ENCODE data around the gene GHR. TPM values are rescaled to one million over a fixed set of nuclear protein-coding genes. Genes with fewer than 3 reads are reported as not detected.

Gene GHR
- total RNA-seq, 1 experiment from 2014 or later = 0.28 TPM

GRCh38 chr5:42426016-42426415 is 2.8 kb downstream of the GHR start:
- Histone ChIP-seq H3K27me3 (ENCODE audit: control insufficient read depth, insufficient read depth, low read length) (peaks cover 17% of the 10 kb centered on the region), H3K36me3 (replicated peaks; ENCODE audit: control insufficient read depth, insufficient read depth, low read length) (no peaks in the 10 kb centered on the region), H3K4me3 (ENCODE audit: insufficient read depth, low read depth, low read length) (no peak overlapping the region)
- no peak for DNase-seq

GRCh38 chr5:42429694-42430093 is 6.5 kb downstream of the GHR start:
- H3K36me3 ChIP-seq (replicated peaks; ENCODE audit: control insufficient read depth, insufficient read depth, low read length) = no peaks in the 10 kb centered on the region
- no peak for DNase-seq
- H3K4me3 ChIP-seq (ENCODE audit: insufficient read depth, low read depth, low read length) = no peak overlapping the region
- peaks cover 11% of the 10 kb centered on the region for H3K27me3 ChIP-seq (ENCODE audit: control insufficient read depth, insufficient read depth, low read length)

- Histone ChIP-seq H3K27me3 (ENCODE audit: control insufficient read depth, insufficient read depth, low read length) (no peaks in the 10 kb centered on the region), H3K36me3 (replicated peaks; ENCODE audit: control insufficient read depth, insufficient read depth, low read length) (no peaks in the 10 kb centered on the region), H3K4me3 (ENCODE audit: insufficient read depth, low read depth, low read length) (no peak overlapping the region)
- DNase-seq = no peak
These were observed 10.9 kb downstream of the GHR start for GRCh38 chr5:42434047-42434724.

GRCh38 chr5:42436051-42436450 is 12.8 kb downstream of the GHR start:
- H3K27me3 ChIP-seq (ENCODE audit: control insufficient read depth, insufficient read depth, low read length) = no peaks in the 10 kb centered on the region
- H3K4me3 ChIP-seq (ENCODE audit: insufficient read depth, low read depth, low read length) = no peak overlapping the region

GRCh38 chr5:42454216-42454995 is 31.2 kb downstream of the GHR start:
- H3K36me3 ChIP-seq (replicated peaks; ENCODE audit: control insufficient read depth, insufficient read depth, low read length) = no peaks in the 10 kb centered on the region
- H3K4me3 ChIP-seq (ENCODE audit: insufficient read depth, low read depth, low read length) = no peak overlapping the region
- no peaks in the 10 kb centered on the region for H3K27me3 ChIP-seq (ENCODE audit: control insufficient read depth, insufficient read depth, low read length)
- DNase-seq = no peak

More at GRCh38 chr5:42436051-42436450, 12.8 kb downstream of the GHR start:
- no peaks in the 10 kb centered on the region for H3K36me3 ChIP-seq (replicated peaks; ENCODE audit: control insufficient read depth, insufficient read depth, low read length)
- no peak for DNase-seq

- H3K27me3 ChIP-seq (ENCODE audit: control insufficient read depth, insufficient read depth, low read length) = no peaks in the 10 kb centered on the region
- no peak for DNase-seq
- no peak overlapping the region for H3K4me3 ChIP-seq (ENCODE audit: insufficient read depth, low read depth, low read length)
- no peaks in the 10 kb centered on the region for H3K36me3 ChIP-seq (replicated peaks; ENCODE audit: control insufficient read depth, insufficient read depth, low read length)
These were observed 37.8 kb downstream of the GHR start for GRCh38 chr5:42461033-42461432.

GRCh38 chr5:42461507-42461906 is 38.3 kb downstream of the GHR start:
- H3K27me3 ChIP-seq (ENCODE audit: control insufficient read depth, insufficient read depth, low read length) = no peaks in the 10 kb centered on the region
- no peak for DNase-seq
- no peaks in the 10 kb centered on the region for H3K36me3 ChIP-seq (replicated peaks; ENCODE audit: control insufficient read depth, insufficient read depth, low read length)
- no peak overlapping the region for H3K4me3 ChIP-seq (ENCODE audit: insufficient read depth, low read depth, low read length)

GRCh38 chr5:42462083-42462482 is 38.8 kb downstream of the GHR start:
- Histone ChIP-seq H3K4me3 (ENCODE audit: insufficient read depth, low read depth, low read length) (no peak overlapping the region), H3K27me3 (ENCODE audit: control insufficient read depth, insufficient read depth, low read length) (no peaks in the 10 kb centered on the region), H3K36me3 (replicated peaks; ENCODE audit: control insufficient read depth, insufficient read depth, low read length) (no peaks in the 10 kb centered on the region)
- no peak for DNase-seq

- H3K36me3 ChIP-seq (replicated peaks; ENCODE audit: control insufficient read depth, insufficient read depth, low read length) = no peaks in the 10 kb centered on the region
- DNase-seq = no peak
- H3K4me3 ChIP-seq (ENCODE audit: insufficient read depth, low read depth, low read length) = no peak overlapping the region
- H3K27me3 ChIP-seq (ENCODE audit: control insufficient read depth, insufficient read depth, low read length) = no peaks in the 10 kb centered on the region
These were observed 44.3 kb downstream of the GHR start for GRCh38 chr5:42467572-42467971.

- Histone ChIP-seq H3K36me3 (replicated peaks; ENCODE audit: control insufficient read depth, insufficient read depth, low read length) (no peaks in the 10 kb centered on the region), H3K4me3 (ENCODE audit: insufficient read depth, low read depth, low read length) (no peak overlapping the region)
- no peak for DNase-seq
These were observed 44.8 kb downstream of the GHR start for GRCh38 chr5:42467981-42468524.

GRCh38 chr5:42483472-42484154 is 60.4 kb downstream of the GHR start:
- no peaks in the 10 kb centered on the region for H3K27me3 ChIP-seq (ENCODE audit: control insufficient read depth, insufficient read depth, low read length)
- no peak overlapping the region for H3K4me3 ChIP-seq (ENCODE audit: insufficient read depth, low read depth, low read length)
- no peak for DNase-seq
- no peaks in the 10 kb centered on the region for H3K36me3 ChIP-seq (replicated peaks; ENCODE audit: control insufficient read depth, insufficient read depth, low read length)

More at GRCh38 chr5:42467981-42468524, 44.8 kb downstream of the GHR start:
- no peaks in the 10 kb centered on the region for H3K27me3 ChIP-seq (ENCODE audit: control insufficient read depth, insufficient read depth, low read length)

- Histone ChIP-seq H3K4me3 (ENCODE audit: insufficient read depth, low read depth, low read length) (no peak overlapping the region), H3K36me3 (replicated peaks; ENCODE audit: control insufficient read depth, insufficient read depth, low read length) (no peaks in the 10 kb centered on the region), H3K27me3 (ENCODE audit: control insufficient read depth, insufficient read depth, low read length) (no peaks in the 10 kb centered on the region)
- DNase-seq = no peak
These were observed 63.8 kb downstream of the GHR start for GRCh38 chr5:42487077-42487476.

- no peak overlapping the region for H3K4me3 ChIP-seq (ENCODE audit: insufficient read depth, low read depth, low read length)
- no peaks in the 10 kb centered on the region for H3K36me3 ChIP-seq (replicated peaks; ENCODE audit: control insufficient read depth, insufficient read depth, low read length)
- no peaks in the 10 kb centered on the region for H3K27me3 ChIP-seq (ENCODE audit: control insufficient read depth, insufficient read depth, low read length)
- no peak for DNase-seq
These were observed 64.6 kb downstream of the GHR start for GRCh38 chr5:42487821-42488220.

- H3K4me3 ChIP-seq (ENCODE audit: insufficient read depth, low read depth, low read length) = no peak overlapping the region
- no peak for DNase-seq
- H3K27me3 ChIP-seq (ENCODE audit: control insufficient read depth, insufficient read depth, low read length) = no peaks in the 10 kb centered on the region
- H3K36me3 ChIP-seq (replicated peaks; ENCODE audit: control insufficient read depth, insufficient read depth, low read length) = no peaks in the 10 kb centered on the region
These were observed 67.6 kb downstream of the GHR start for GRCh38 chr5:42490831-42491230.
